ENCODE results near the gene ATP11A. TPM values are rescaled to one million over a fixed set of nuclear protein-coding genes. Genes with fewer than 3 reads are reported as not detected.
"Not testable (repeated sequence)": the region's sequence is repeated elsewhere in the genome, so short reads cannot be mapped to it uniquely, and the experiment has no call there.

The ATP11A gene
- total RNA-seq, 1 donor from 2014 or later: 80.6 TPM

- intact Hi-C loops (cut with micrococcal nuclease): no loop called here
- Mint-ChIP-seq H3K9me3 (no peaks in the 10 kb centered on the region), H3K4me3 (no peak overlapping the region), H3K27me3 (no peaks in the 10 kb centered on the region), H3K36me3 (ENCODE audit: low read depth) (peaks cover 12% of the 10 kb centered on the region), H3K27ac (no peak overlapping the region), H3K4me1 (no peaks in the 10 kb centered on the region)
- DNase-seq: no peak
Measured at GRCh38 chr13:112881656-112882554, 192.1 kb downstream of the ATP11A start.

DNA sequence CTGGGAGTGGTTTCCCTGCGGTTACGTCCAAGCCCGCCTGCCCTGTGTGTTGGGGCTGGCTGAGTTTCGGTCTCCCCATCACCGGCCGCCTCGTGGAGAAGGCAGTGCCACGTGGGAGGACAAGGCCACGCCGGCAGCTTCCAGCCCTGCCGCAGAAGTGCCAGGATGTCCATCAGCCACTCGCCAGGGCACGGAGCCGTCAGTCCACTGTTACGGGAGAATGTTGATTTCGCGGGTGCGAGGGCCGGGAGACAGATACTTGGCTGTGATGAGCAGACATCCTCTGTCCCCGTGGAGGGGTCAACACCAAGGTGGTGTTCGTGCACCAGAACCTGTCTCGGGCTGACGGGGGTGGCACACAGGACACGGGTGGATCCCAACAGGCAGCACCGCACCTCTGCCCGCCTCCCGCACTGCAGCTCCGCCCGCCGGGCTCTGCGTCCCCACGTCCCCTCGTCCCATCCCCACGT, 192.8 kb downstream of the ATP11A start:
- Mint-ChIP-seq H3K27ac (no peak overlapping the region), H3K4me3 (no peak overlapping the region), H3K4me1 (no peaks in the 10 kb centered on the region), H3K27me3 (no peaks in the 10 kb centered on the region), H3K36me3 (ENCODE audit: low read depth) (peaks cover 12% of the 10 kb centered on the region), H3K9me3 (no peaks in the 10 kb centered on the region)
- DNase-seq: no peak
- intact Hi-C loops (cut with micrococcal nuclease): no loop called here

- Mint-ChIP-seq H3K27me3 (no peaks in the 10 kb centered on the region), H3K36me3 (ENCODE audit: low read depth) (peaks cover 8% of the 10 kb centered on the region), H3K4me1 (no peaks in the 10 kb centered on the region), H3K27ac (no peak overlapping the region), H3K9me3 (no peaks in the 10 kb centered on the region), H3K4me3 (no peak overlapping the region)
- no peak for DNase-seq
- intact Hi-C loops (cut with micrococcal nuclease): no loop called here
Measured at GRCh38 chr13:112883241-112883945, 193.6 kb downstream of the ATP11A start.

GRCh38 chr13:112884700-112885099, 194.9 kb downstream of the ATP11A start:
- H3K27me3 Mint-ChIP-seq: not testable (repeated sequence)

GRCh38 chr13:112885242-112885781, 195.5 kb downstream of the ATP11A start:
- no peak for DNase-seq
- no peak overlapping the region for H3K27ac Mint-ChIP-seq
- intact Hi-C loops (cut with micrococcal nuclease): no loop called here
- H3K4me1 Mint-ChIP-seq: no peaks in the 10 kb centered on the region
- H3K27me3 Mint-ChIP-seq: no peaks in the 10 kb centered on the region
- H3K9me3 Mint-ChIP-seq: no peaks in the 10 kb centered on the region
- H3K36me3 Mint-ChIP-seq (ENCODE audit: low read depth): peaks cover 4% of the 10 kb centered on the region
- H3K4me3 Mint-ChIP-seq: no peak overlapping the region

More at GRCh38 chr13:112884700-112885099, 194.9 kb downstream of the ATP11A start:
- H3K9me3 Mint-ChIP-seq; DNase-seq; H3K4me1 Mint-ChIP-seq; intact Hi-C loops (cut with micrococcal nuclease); H3K4me3 Mint-ChIP-seq; H3K36me3 Mint-ChIP-seq (ENCODE audit: low read depth); H3K27ac Mint-ChIP-seq: not testable (repeated sequence)

GRCh38 chr13:112885782-112886268, 196.0 kb downstream of the ATP11A start:
- Mint-ChIP-seq H3K4me1 (no peaks in the 10 kb centered on the region), H3K27me3 (no peaks in the 10 kb centered on the region), H3K4me3 (no peak overlapping the region), H3K36me3 (ENCODE audit: low read depth) (peaks cover 4% of the 10 kb centered on the region), H3K27ac (no peak overlapping the region), H3K9me3 (no peaks in the 10 kb centered on the region)
- intact Hi-C loops (cut with micrococcal nuclease): no loop called here
- no peak for DNase-seq

DNA sequence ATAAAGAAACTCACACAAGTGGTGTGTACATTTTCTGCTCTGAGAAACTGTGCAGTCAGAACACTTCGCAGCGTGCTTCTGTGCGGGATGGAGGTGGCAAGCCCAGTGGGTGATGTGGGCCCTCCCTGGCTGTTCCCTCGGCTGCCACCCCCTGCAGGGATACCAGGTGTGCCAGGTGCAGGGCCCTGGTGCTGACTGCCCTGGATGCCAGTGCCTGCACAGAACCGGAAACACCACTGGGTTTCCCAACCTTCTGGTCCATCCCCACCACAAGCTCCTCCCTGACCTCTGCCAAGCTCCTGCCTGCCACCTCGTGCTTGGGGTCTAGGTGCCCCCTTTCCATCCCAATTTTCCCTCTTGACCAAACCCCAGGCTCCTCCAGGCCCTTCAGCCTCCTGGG, 197.3 kb downstream of the ATP11A start:
- no peak for DNase-seq
- intact Hi-C loops (cut with micrococcal nuclease): no loop called here
- Mint-ChIP-seq H3K27me3 (no peaks in the 10 kb centered on the region), H3K9me3 (no peaks in the 10 kb centered on the region), H3K27ac (no peak overlapping the region), H3K4me1 (no peaks in the 10 kb centered on the region), H3K4me3 (no peak overlapping the region), H3K36me3 (ENCODE audit: low read depth) (peaks cover 4% of the 10 kb centered on the region)

- Mint-ChIP-seq H3K9me3 (no peaks in the 10 kb centered on the region), H3K4me1 (no peaks in the 10 kb centered on the region), H3K36me3 (ENCODE audit: low read depth) (peaks cover 4% of the 10 kb centered on the region), H3K27ac (no peak overlapping the region), H3K4me3 (no peak overlapping the region), H3K27me3 (peaks cover 2% of the 10 kb centered on the region)
- intact Hi-C loops (cut with micrococcal nuclease): no loop called here
- no peak for DNase-seq
Measured at GRCh38 chr13:112887557-112887991, 197.7 kb downstream of the ATP11A start.

- Mint-ChIP-seq H3K4me1 (peaks cover 2% of the 10 kb centered on the region), H3K27me3 (peaks cover 11% of the 10 kb centered on the region), H3K27ac (no peak overlapping the region), H3K9me3 (no peaks in the 10 kb centered on the region), H3K36me3 (ENCODE audit: low read depth) (peaks cover 2% of the 10 kb centered on the region), H3K4me3 (no peak overlapping the region)
- no peak for DNase-seq
- intact Hi-C loops (cut with micrococcal nuclease): no loop called here
Measured at GRCh38 chr13:112888238-112889111, 198.6 kb downstream of the ATP11A start.

- no peak for DNase-seq
- peaks cover 2% of the 10 kb centered on the region for H3K4me1 Mint-ChIP-seq
- peaks cover 2% of the 10 kb centered on the region for H3K36me3 Mint-ChIP-seq (ENCODE audit: low read depth)
- no peaks in the 10 kb centered on the region for H3K9me3 Mint-ChIP-seq
- H3K27ac Mint-ChIP-seq: no peak overlapping the region
- H3K27me3 Mint-ChIP-seq: peaks cover 12% of the 10 kb centered on the region
- intact Hi-C loops (cut with micrococcal nuclease): no loop called here
- H3K4me3 Mint-ChIP-seq: no peak overlapping the region
Measured at GRCh38 chr13:112889351-112890290, 199.8 kb downstream of the ATP11A start.

DNA sequence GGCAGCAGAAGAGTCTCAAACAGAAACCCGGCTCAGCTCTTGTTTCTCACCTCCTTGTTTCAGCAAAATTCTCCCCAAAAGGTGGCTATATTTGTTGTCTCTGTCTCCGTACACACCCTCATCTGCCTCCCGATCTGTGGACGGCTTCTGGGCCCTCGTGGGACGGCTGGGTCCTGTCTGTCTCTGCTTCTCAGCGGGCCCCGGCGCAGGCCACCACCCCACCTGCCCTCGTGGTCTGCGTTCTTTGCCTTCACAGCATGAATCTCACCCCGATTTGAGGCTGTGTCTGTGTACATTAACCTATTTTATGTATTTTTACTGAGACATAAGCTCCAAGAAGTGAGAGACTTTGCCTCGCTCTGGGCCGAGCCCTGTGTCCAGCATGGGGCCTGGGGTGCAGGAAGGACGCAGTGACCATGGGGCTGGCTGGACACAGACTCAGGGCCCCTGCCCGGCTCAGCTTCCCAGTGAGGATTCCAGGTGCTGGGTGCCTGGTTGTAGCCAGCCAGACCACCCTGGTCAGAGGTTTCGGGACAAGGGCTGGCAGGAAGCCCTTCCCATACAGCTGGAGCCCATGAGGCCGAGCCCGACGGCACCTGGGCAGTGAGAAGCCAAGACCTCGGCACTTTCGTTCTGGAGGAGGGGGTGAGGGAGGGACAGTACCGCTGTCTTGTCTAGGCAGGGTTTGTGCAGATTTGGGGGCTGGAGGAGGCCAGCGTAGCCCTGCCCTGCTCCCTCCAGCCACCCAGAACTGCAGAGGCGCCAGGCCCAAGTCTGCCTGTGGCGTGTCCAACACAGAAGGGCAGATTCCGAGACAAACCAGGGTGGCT, 200.7 kb downstream of the ATP11A start:
- peaks cover 2% of the 10 kb centered on the region for H3K4me1 Mint-ChIP-seq
- H3K4me3 Mint-ChIP-seq: no peak overlapping the region
- no peaks in the 10 kb centered on the region for H3K9me3 Mint-ChIP-seq
- no peak for DNase-seq
- peaks cover 15% of the 10 kb centered on the region for H3K27me3 Mint-ChIP-seq
- H3K27ac Mint-ChIP-seq: no peak overlapping the region
- intact Hi-C loops (cut with micrococcal nuclease): no loop called here
- H3K36me3 Mint-ChIP-seq (ENCODE audit: low read depth): no peaks in the 10 kb centered on the region
